H1 (cell line): ENCODE data around the gene MAP1B. TPM values are rescaled to one million over a fixed set of nuclear protein-coding genes. Genes with fewer than 3 reads are reported as not detected.

ENCODE experiments used
- GABPA ChIP-seq: IDR thresholded peaks from 2 replicates; pipeline ENCODE4 v1.6.1; 2011; ENCODE audit warnings: mild to moderate bottlenecking, low read length, moderate library complexity, borderline replicate concordance; ENCODE audit not compliant: insufficient read depth
- NRF1 ChIP-seq: IDR thresholded peaks from 2 replicates; pipeline ENCODE4 v1.6.1; 2011; ENCODE audit warnings: mild to moderate bottlenecking, low read depth, low read length, improper control_type of control experiment
- PHF8 ChIP-seq: fragments of 200-600 bp; sonication (generic); conservative IDR thresholded peaks from 2 replicates; pipeline ENCODE4 v1.7.1; 2012; ENCODE audit warnings: low read depth, mild to moderate bottlenecking, inconsistent platforms, low read length, moderate library complexity
- TCF12 ChIP-seq: IDR thresholded peaks from 2 replicates; pipeline ENCODE4 v1.6.1; 2011; ENCODE audit warnings: low read depth, mild to moderate bottlenecking, low read length
- polyA plus RNA-seq, 7 experiments: library from polyadenylated mRNA; depleted of rRNA in 3 of 7; stranded (reverse) in 5 of 7; unstranded in 2 of 7; fragments of >200 nt in 5 of 7; fragments of 200-250 nt in 2 of 7; gene quantifications; 1 replicate in 5 of 7; 2 replicates in 1 of 7; 4 replicates in 1 of 7; pipeline versions ENCODE4 v1.2.1 to v1.2.3, GENCODE V29; 2011 to 2013; ENCODE audit warnings: missing spikeins in 2 of 7, mixed read lengths in 2 of 7
- total RNA-seq: library from RNA; stranded (reverse); fragmentation: NEBNext Ultra II Directional; extraction: Animal tissue kit (Norgen Biotek cat#: 25700); gene quantifications from 2 replicates; pipeline ENCODE4 v1.2.1, GENCODE V29; 2021
- TF ChIP-seq, protein P1 (sequence below): IDR thresholded peaks from 2 replicates; pipeline ENCODE4 v1.6.1; 2012; ENCODE audit warnings: inconsistent platforms

The MAP1B gene
- total and polyA plus RNA-seq, 2 of the 8 experiments (the other 6 are each of a cell fraction or from before 2014, with no cell fraction given): 24.5 to 120 TPM

DNA sequence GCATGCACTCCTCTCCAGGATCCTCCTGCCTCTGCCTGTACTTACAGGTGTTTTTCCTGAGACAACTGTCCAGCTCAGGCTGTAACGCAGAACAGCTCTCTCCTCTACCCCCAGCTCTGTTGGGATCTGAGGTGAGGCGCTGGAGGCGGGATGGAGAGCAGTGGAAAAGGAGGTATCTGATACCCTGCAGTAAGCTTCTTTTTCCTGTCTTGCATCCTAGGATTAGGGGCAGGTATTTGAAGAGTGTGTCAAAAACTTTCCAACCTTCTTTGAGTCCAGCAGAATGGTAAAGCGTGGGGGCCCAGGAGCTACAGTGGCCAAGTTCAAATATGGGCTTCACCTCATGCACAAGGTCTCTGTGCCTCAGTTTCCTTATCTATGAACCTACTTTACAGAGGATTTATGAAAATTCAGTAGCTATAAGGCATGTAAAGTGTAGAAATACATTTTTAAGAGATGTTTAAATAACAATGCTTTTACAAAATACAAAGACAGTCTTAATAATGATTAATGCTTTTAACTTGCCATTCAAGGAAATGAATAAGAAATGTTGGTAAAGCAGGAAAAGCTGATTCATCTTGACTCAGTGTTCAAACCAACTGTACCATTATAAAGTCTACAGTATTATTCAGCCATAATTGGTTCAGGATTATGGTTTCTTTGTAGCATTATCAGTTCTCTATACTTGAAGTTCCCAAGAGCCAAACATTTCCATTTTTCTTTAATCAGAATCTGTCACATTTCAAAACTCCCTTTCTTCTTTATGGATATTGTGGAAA is 26.1 kb downstream of the MAP1B start (continued):
- TF ChIP-seq, protein P1, sequence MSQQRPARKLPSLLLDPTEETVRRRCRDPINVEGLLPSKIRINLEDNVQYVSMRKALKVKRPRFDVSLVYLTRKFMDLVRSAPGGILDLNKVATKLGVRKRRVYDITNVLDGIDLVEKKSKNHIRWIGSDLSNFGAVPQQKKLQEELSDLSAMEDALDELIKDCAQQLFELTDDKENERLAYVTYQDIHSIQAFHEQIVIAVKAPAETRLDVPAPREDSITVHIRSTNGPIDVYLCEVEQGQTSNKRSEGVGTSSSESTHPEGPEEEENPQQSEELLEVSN: no peak
- TF ChIP-seq GABPA (no peak), NRF1 (no peak), TCF12 (no peak), PHF8 (no peak)
- TF ChIP-seq, all 59 proteins: peak for 0
